ENCODE measurements around the gene STN1. TPM values are rescaled to one million over a fixed set of nuclear protein-coding genes. Genes with fewer than 3 reads are reported as not detected.

STN1 gene
- total RNA-seq, 1 experiment from 2014 or later = 37.9 TPM

Other genes with a start within 250 kb of the STN1 start
- gene SH3PXD2A, start 62.6 kb downstream of the STN1 start, total RNA-seq (2014; rRNA removed) = 12.8 and 18.4 TPM in 2 replicates
- gene SLK, start 49.0 kb upstream of the STN1 start, total RNA-seq (2014; rRNA removed) = 44.1 and 51.4 TPM in 2 replicates
- gene COL17A1, start 167.7 kb upstream of the STN1 start, total RNA-seq (2014; rRNA removed) = 0.26 TPM in 1 of 2 replicates, not detected in the other
- 13.1 and 14.9 TPM in 2 replicates for gene SFR1, start 204.0 kb upstream of the STN1 start, total RNA-seq (2014; rRNA removed)

Data from LHCN-M2 (cell line).